DMS 273 (cell line): ENCODE measurements around the gene SLC6A8.
"Not testable (repeated sequence)": the region's sequence is repeated elsewhere in the genome, so short reads cannot be mapped to it uniquely, and the experiment has no call there.

Source experiments
- DNase-seq: peaks from one replicate; lab custom pipeline; 2025; ENCODE audit not compliant: unreplicated experiment; lab: John Stamatoyannopoulos, UW

The SLC6A8 gene

GRCh38 chrX:153692611-153693156, 5.0 kb downstream of the SLC6A8 start:
- no peak for DNase-seq

DNA sequence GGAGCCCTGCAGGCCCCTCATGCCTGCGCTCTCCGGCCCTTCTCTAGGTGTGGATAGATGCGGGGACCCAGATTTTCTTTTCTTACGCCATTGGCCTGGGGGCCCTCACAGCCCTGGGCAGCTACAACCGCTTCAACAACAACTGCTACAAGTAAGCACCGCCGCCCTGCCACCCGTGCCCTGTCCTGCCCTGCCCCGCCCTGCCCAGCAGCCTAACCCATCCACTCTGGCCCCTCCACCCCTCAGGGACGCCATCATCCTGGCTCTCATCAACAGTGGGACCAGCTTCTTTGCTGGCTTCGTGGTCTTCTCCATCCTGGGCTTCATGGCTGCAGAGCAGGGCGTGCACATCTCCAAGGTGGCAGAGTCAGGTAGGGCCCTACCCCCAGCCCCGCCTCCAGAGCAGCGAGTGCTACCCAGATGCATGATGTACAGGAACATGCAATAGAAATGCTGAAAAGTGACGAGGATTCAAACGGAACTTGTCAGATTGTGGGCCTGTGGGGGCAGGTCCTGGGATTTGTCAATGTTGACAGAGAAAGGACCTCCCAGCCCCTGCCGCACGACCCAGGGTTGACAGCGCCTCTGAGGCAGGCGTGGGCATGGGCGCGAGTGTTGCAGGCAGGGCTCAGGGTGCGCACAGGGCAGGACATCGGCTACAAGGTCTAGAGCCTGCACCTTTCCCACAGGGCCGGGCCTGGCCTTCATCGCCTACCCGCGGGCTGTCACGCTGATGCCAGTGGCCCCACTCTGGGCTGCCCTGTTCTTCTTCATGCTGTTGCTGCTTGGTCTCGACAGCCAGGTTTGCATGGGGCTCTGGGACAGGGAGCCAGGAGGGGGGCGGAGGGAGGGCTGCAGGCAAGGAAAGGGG, 5.7 kb downstream of the SLC6A8 start:
- DNase-seq, result no peak

- DNase-seq, result not testable (repeated sequence)
Observed at GRCh38 chrX:153694256-153694655, 6.5 kb downstream of the SLC6A8 start.

DNA sequence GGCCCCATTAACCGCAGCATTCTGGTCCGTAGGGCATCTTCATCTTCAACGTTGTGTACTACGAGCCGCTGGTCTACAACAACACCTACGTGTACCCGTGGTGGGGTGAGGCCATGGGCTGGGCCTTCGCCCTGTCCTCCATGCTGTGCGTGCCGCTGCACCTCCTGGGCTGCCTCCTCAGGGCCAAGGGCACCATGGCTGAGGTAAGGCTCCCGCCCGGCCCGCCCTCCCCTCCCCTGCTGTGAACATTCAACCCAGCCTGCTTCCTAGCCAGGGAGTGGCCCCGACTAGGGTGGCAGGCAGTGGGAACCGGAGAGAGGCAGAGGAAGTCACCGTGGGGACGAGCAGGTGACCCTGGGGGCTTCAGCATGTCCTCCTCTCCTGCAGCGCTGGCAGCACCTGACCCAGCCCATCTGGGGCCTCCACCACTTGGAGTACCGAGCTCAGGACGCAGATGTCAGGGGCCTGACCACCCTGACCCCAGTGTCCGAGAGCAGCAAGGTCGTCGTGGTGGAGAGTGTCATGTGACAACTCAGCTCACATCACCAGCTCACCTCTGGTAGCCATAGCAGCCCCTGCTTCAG, 7.1 kb downstream of the SLC6A8 start:
- DNase-seq, result no peak

DNA sequence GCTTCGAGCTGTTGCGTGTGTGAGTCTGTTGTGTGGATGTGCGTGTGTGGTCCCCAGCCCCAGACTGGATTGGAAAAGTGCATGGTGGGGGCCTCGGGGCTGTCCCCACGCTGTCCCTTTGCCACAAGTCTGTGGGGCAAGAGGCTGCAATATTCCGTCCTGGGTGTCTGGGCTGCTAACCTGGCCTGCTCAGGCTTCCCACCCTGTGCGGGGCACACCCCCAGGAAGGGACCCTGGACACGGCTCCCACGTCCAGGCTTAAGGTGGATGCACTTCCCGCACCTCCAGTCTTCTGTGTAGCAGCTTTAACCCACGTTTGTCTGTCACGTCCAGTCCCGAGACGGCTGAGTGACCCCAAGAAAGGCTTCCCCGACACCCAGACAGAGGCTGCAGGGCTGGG, 8.4 kb downstream of the SLC6A8 start:
- no peak for DNase-seq

DNA sequence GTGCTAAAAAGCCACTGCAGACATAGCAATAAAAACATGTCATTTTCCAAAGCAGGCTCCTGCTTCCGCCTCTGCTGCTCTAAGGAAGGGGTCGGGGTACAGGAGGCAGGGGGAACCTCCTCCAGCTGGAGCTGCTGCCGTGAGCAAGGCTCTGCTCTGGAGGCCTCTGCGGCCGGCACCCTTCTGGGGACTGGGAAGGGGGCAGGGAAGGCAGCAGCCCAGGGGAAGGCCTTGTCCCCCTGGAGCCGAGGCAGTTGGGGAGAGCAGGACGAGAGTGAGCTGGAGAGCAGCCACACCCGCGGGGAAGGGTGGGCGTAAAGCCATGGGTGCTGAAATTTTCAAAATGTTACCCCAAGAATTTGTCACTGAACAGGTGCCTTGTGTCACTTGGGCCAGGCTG, 8.8 kb downstream of the SLC6A8 start:
- not testable (repeated sequence) for DNase-seq

GRCh38 chrX:153696986-153697722, 9.4 kb downstream of the SLC6A8 start:
- DNase-seq, result peak; percentile 47

DNA sequence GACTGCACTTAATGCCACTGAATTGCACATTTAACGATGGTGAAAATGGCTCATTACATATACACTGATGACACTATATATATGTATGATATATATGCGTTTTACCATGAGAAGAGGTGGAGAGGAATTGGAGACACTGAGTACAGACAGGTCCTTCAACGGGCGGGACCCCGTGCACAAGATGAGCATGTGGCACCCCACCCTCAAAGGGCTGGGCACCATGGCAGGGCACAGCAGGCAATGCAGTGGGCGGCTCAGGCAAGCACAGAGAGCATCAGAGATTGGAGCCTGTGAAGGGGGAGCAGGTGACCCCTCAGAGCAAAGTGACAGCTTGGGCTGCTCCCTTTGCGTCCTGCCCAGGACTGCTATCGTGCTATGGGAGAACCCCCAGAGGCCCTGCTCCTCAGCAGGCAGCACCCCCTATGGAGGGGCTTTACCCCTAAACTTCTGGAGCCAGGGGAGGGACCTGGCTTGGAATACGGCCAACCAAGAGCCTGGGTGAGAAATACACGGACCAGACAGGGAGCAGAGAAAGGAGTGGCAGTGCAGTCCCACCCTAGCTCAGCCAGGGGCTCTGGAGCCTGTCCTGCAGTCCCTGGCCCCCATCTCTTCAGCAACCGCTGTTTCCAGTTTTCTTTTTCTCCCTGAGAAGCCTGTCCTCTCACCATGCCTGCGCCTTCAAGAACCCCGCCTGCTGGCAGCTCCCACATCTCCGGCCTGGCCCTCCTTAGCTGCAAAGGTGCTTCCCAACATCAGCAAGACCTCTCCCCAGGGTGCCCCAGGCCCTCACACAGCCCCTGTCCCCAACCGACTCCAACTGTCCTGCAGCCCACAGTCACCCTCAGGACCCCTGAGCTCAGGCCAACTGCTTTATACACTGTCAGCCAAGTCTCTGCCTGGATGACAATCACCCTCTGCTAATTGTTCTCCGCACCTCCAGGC, 10.5 kb downstream of the SLC6A8 start:
- no peak for DNase-seq

DNA sequence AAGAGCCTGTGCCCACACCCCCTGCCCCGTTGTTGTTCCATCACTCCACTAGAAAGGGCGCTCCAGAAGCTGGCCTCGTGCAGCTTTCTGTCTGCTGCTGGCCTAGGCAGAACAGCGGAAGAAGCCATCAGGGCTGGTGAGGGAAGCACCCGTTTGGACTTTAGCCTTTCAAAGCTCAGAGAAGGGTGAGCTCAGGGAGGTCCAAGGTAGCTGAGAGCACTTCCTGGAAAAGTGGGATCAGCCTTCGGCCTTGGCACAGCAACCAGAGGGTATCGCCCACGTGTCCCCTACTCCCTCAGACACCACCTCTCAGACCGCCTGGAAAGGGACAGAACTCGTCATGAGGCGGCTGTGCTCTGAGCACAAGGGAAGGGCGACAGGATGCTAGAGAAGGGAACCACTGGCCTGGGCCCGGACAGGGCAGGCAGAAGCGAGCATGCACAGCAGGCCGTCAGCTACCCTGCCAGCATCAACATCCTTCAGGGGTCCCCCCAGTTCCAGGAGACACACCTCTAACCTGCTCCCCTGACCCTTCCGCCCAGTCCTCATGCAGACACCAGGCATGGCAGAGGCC, 11.6 kb downstream of the SLC6A8 start:
- not testable (repeated sequence) for DNase-seq

- DNase-seq, result not testable (repeated sequence)
Observed at GRCh38 chrX:153699784-153700371, 12.2 kb downstream of the SLC6A8 start.

DNA sequence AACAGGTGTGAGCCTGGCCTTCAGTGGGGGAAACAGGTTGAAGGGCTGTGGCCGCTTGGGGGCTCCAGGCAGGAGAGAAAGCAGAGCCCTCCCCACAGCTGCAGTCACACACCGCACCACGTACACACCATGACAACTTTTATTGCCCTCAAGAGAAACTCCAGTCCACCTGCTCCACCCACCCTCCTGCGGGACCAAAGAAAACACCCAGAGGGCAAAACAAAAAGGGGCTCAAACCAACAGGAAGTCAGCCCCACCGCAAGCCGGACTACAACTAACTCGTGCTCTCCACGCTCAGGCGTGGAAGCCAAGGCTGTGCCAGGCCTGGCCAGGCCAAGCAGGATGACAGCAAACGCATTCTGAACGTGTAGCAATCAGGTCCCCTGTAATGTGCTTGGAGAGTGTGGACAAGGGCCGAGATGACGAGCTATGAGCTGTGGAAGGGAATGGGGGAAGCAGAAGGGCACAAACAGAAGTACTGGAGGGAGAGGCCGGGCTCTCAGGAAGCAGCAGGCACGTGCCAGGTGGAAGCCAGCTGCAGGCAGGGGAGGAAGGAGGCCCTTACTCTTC, 12.7 kb downstream of the SLC6A8 start:
- DNase-seq, result no peak

GRCh38 chrX:153700967-153701366, 13.2 kb downstream of the SLC6A8 start:
- DNase-seq, result no peak

DNA sequence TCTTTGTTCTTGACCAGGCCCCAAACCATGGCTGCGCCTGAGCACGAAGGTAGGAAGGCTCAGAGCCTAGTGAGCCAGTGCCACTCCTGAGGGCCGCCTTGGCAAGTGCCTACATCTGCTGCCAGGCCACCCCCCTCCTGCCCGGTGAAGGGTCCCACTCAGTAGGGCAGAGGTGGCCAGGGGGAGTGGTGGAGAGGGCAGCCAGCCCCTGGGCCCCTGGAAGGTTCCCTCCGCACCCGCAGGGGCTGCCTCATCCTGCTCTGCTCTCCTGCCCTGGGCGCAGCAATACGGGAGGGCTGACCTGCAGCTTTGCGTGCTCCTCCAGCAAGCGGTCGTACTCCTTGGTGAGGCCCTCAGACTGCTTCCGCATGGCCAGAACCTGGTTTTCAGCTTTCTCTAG, 14.0 kb downstream of the SLC6A8 start:
- no peak for DNase-seq

- no peak for DNase-seq
Observed at GRCh38 chrX:153702336-153703035, 14.8 kb downstream of the SLC6A8 start.

DNA sequence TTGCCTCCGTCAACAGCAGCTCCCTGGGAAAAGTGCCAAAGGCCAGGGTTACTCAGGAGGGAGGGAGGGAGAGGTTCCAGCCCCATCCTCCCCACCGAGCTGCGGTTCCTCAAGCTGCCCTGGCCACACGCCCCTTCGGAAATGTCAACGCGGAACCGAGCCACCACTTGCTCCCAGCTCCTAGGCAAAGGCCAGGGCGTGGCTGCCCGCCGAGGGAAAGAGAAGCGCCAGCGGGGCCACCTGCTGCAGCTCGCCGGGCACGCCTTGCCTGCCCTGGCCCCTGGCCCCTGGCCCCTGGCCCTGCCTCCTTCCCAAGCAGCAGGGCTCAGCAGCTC, 15.3 kb downstream of the SLC6A8 start:
- DNase-seq, result peak; percentile 56

DNA sequence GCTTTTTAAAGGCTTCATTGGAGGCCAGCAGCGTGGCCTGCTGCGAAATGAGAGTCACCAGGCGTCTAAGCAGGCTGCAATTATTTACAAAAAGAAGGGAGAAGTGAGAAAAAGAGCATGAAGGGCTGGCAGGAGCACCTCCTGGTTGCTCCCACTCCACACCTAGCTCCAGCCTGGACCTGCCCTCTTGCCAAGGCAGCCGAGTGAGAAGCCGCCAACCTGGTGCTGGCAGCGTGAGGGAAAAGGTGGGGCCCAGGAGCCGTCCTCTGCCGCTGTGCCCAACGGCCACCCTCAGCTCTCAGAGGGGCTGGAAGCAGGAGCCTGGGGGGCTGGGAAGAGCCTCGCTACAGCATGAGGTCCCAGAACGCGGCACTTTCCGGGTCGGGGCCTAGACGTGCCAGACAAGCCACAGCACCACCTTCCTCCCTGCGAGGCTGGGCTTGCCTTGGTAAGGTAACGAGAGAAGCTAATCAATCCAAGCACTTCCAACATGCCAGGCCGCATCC, 16.3 kb downstream of the SLC6A8 start:
- DNase-seq, result no peak

DNA sequence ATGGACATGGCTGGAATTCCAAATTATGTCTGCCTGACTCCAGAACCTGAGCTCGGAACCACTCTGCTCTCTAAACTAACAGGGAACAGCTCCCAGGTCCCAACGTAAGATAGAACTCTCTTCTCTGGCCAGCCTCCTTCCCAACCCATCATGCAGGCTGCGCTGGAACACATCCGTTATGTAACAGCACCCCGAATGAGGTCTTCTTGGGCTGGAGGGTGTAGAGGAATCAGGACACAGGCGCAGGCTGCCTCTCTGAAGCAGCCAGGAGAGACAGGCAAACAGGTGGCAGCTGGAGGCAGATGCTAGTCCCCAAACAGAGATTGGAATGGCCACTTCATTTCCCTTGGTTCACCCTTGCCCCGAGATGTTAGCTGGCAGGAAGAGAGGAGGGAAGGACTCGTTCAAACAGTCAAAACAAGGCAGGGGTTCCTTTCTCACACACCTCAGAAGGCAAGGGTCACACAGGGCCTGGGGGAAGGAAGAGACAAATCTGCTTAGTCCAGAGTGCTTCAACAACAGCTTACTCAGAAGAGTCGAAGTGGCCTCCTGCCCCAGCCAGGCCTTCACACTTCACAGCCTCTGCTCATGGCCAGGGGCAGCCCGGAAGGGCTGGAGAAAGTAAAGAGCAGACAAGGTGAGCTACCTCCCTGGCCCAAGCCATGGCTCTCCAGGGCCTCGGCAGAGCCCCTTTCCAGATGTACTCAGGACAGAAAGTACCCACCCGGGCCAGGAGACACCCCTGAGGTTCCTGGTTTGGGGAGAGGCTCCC, 17.1 kb downstream of the SLC6A8 start:
- DNase-seq, result not testable (repeated sequence)
